Left cardiac atrium (tissue), 4 donors: Measurements from ENCODE around the gene PCDH1. TPM values are rescaled to one million over a fixed set of nuclear protein-coding genes. Genes with fewer than 3 reads are reported as not detected.
A peak's percentile ranks its signal among the peaks of the same experiment; 100 is the strongest.

Source experiments
- ATAC-seq, 2 donors: fragments of 200-7000 bp; cut with Tn5 transposase; one replicate each; pipeline ENCODE4 v1.9.1; 2020; ENCODE audit warnings: mild to moderate bottlenecking in 2 of 2, moderate library complexity in 2 of 2
- DNase-seq: peaks from one replicate; pipeline ENCODE4 v3.0.0-alpha.2; 2020
- intact Hi-C, 2 donors: fragments of 100-400 bp; cut with DNase I; formaldehyde crosslinking; loops; one replicate each; pipeline versions ENCODE4 v1.14.1 to v1.15.1; 2022 to 2023
- total RNA-seq, 2 donors: library from RNA; stranded (reverse); fragmentation: NEBNext Ultra II Directional; extraction: Animal tissue kit (Norgen Biotek cat#: 25700); gene quantifications; one replicate each; pipeline ENCODE4 v1.2.1, GENCODE V29; 2021
- donor health status: DM: no; HTN: yes; CAD: no.
- donor health status: DM: no; HTN: yes; CAD: no; lungs with severe emphysema.
- donor health status: DM: yes; HTN: yes; CAD: no.
- donor health status: Dilated cardiomyopathy.

PCDH1 gene
- total RNA-seq, 2 donors from 2014 or later = 20.7 to 36.0 TPM

GRCh38 chr5:141876628-141877355 lies 1.4 kb downstream of the PCDH1 start:
- DNase-seq (no peak), ATAC-seq (no peak)
- intact Hi-C loops = loop anchor here (5.0 kb wide), 3 partner anchors 64 to 174 kb away; partner anchors contain the start of gene PCDH12 (in 1 of the 2)

- intact Hi-C loops = loop anchor here (5.0 kb wide), 3 partner anchors 64 to 174 kb away; partner anchors contain the start of gene PCDH12 (in 1 of the 2)
- ATAC-seq (peak in 1 of 2 donors; percentile 8), DNase-seq (no peak)
These were observed 2.2 kb downstream of the PCDH1 start for GRCh38 chr5:141875795-141876627.

- ATAC-seq = no peak
- intact Hi-C loops = loop anchor here (5.0 kb wide), 3 partner anchors 63 to 173 kb away; partner anchors contain the start of gene PCDH12 (in 1 of the 2)
- no peak for DNase-seq
These were observed 3.0 kb downstream of the PCDH1 start for GRCh38 chr5:141875022-141875740.

GRCh38 chr5:141874262-141874964 lies 3.8 kb downstream of the PCDH1 start:
- intact Hi-C loops = no loop called here
- DNase-seq (peak; percentile 13), ATAC-seq (no peak)

- DNase-seq = no peak
- no peak for ATAC-seq
- intact Hi-C loops = no loop called here
These were observed 4.3 kb downstream of the PCDH1 start for GRCh38 chr5:141873933-141874261.

- no peak for ATAC-seq
- intact Hi-C loops = no loop called here
- no peak for DNase-seq
These were observed 5.5 kb downstream of the PCDH1 start for GRCh38 chr5:141872496-141873356.

GRCh38 chr5:141871870-141872269 lies 6.3 kb downstream of the PCDH1 start:
- intact Hi-C loops = no loop called here
- ATAC-seq (no peak), DNase-seq (no peak)

GRCh38 chr5:141870871-141871270 lies 7.3 kb downstream of the PCDH1 start:
- DNase-seq (no peak), ATAC-seq (peak in 1 of 2 donors; percentile 13)
- intact Hi-C loops = no loop called here

- intact Hi-C loops = no loop called here
- ATAC-seq (no peak), DNase-seq (no peak)
These were observed 8.0 kb downstream of the PCDH1 start for GRCh38 chr5:141870228-141870627.

GRCh38 chr5:141869514-141869913 lies 8.7 kb downstream of the PCDH1 start:
- DNase-seq = no peak
- intact Hi-C loops = no loop called here
- ATAC-seq = no peak

GRCh38 chr5:141869040-141869439 lies 9.2 kb downstream of the PCDH1 start:
- ATAC-seq (no peak), DNase-seq (no peak)
- intact Hi-C loops = no loop called here

GRCh38 chr5:141868541-141868940 lies 9.7 kb downstream of the PCDH1 start:
- DNase-seq (no peak), ATAC-seq (no peak)
- intact Hi-C loops = no loop called here

- ATAC-seq (no peak), DNase-seq (no peak)
- intact Hi-C loops = no loop called here
These were observed 10.6 kb downstream of the PCDH1 start for GRCh38 chr5:141867651-141868050.

- ATAC-seq (no peak), DNase-seq (no peak)
- intact Hi-C loops = no loop called here
These were observed 11.1 kb downstream of the PCDH1 start for GRCh38 chr5:141867139-141867538.

GRCh38 chr5:141866096-141866495 lies 12.1 kb downstream of the PCDH1 start:
- peak in 1 of 2 donors; percentile 27 for ATAC-seq
- intact Hi-C loops = no loop called here
- DNase-seq = no peak

- DNase-seq (no peak), ATAC-seq (no peak)
These were observed 12.8 kb downstream of the PCDH1 start for GRCh38 chr5:141865406-141865805.

GRCh38 chr5:141864371-141865370 lies 13.5 kb downstream of the PCDH1 start:
- intact Hi-C loops = no loop called here
- ATAC-seq (no peak), DNase-seq (no peak)

More at GRCh38 chr5:141865406-141865805, 12.8 kb downstream of the PCDH1 start:
- intact Hi-C loops = no loop called here
